K562 (cell line): ENCODE data around the gene HEATR9. TPM values are rescaled to one million over a fixed set of nuclear protein-coding genes. Genes with fewer than 3 reads are reported as not detected.

Source experiments
- ARID4B ChIP-seq: sonication (generic); formaldehyde crosslinking; IDR thresholded peaks from 2 replicates; pipeline ENCODE4 v1.8.0; 2022; ENCODE audit warnings: mild to moderate bottlenecking, missing genetic modification reagents
- CCNT2 ChIP-seq: IDR thresholded peaks from 2 replicates; pipeline ENCODE4 v1.6.1; 2011; ENCODE audit warnings: borderline replicate concordance, low read depth, mild to moderate bottlenecking, moderate library complexity, mixed read lengths, low read length; ENCODE audit not compliant: insufficient read length; ENCODE audit errors: extremely low read depth
- EGR1 ChIP-seq: fragments of 450-650 bp; conservative IDR thresholded peaks from 2 replicates; pipeline ENCODE4 v1.6.1; 2017; ENCODE audit warnings: mild to moderate bottlenecking
- ELK1 ChIP-seq: sonication (generic); formaldehyde crosslinking; IDR thresholded peaks from 2 replicates; pipeline ENCODE4 v1.8.1; 2022; ENCODE audit warnings: missing genetic modification reagents
- GATAD2A ChIP-seq: fragments of 450-650 bp; IDR thresholded peaks from 2 replicates; pipeline ENCODE4 v1.6.1; 2017
- HSF4 ChIP-seq: fragments of 250-450 bp; sonication (Bioruptor Pico); IDR thresholded peaks from 2 replicates; pipeline ENCODE4 v2.1.2; 2022; ENCODE audit warnings: mild to moderate bottlenecking, moderate library complexity, borderline replicate concordance
- JUN ChIP-seq, 2 experiments: sonication (generic) in 1 of 2; formaldehyde crosslinking in 1 of 2; IDR thresholded peaks; 2 replicates each; pipeline versions ENCODE4 v1.6.1 to v1.8.0; 2012 to 2022; ENCODE audit warnings: borderline replicate concordance in 2 of 2, mild to moderate bottlenecking in 2 of 2, improper control_type of control experiment in 1 of 2, low read depth in 1 of 2, low read length in 1 of 2, missing genetic modification reagents in 1 of 2
- KLF16 ChIP-seq: IDR thresholded peaks from 2 replicates; pipeline ENCODE4 v1.6.1; 2016; ENCODE audit warnings: antibody characterized with exemption
- POLR2B ChIP-seq: fragments of 450-650 bp; IDR thresholded peaks from 2 replicates; pipeline ENCODE4 v1.6.1; 2018; ENCODE audit warnings: low read depth; ENCODE audit not compliant: partially characterized antibody
- REST ChIP-seq, 2 experiments: fragments of 450-650 bp; formaldehyde crosslinking in 1 of 2; IDR thresholded peaks; 2 replicates each; pipeline versions ENCODE4 v1.4.0 to v1.6.1; 2014 to 2020; ENCODE audit warnings: mild to moderate bottlenecking in 2 of 2, borderline replicate concordance in 1 of 2, low read depth in 1 of 2
- SMARCC2 ChIP-seq: fragments of 450-650 bp; IDR thresholded peaks from 2 replicates; pipeline ENCODE4 v1.6.1; 2017; ENCODE audit warnings: antibody characterized with exemption, moderate library complexity, mild to moderate bottlenecking, low read depth
- ZNF134 ChIP-seq: fragments of 250-450 bp; sonication (Bioruptor Pico); conservative IDR thresholded peaks from 2 replicates; pipeline ENCODE4 v1.4.0; 2020
- polyA plus RNA-seq, 8 experiments: library from polyadenylated mRNA; depleted of rRNA in 4 of 8; stranded (reverse) in 5 of 8; unstranded in 3 of 8; fragments of >200 nt; fragmentation: Nextera tagmentation in 2 of 8; fragmentation: Illumina TruSeq in 1 of 8; extraction: Ambion mirVana in 2 of 8; extraction: Trizol in 1 of 8; gene quantifications; 2 replicates each; pipeline versions ENCODE4 v1.2.1 to v1.2.3, GENCODE V29; 2011 to 2014; ENCODE audit warnings: inconsistent platforms in 1 of 8, missing spikeins in 1 of 8
- total RNA-seq, 7 experiments: library from RNA; depleted of rRNA in 6 of 7; stranded (reverse); fragments of >200 nt in 6 of 7; fragmentation: Illumina TruSeq in 2 of 7; extraction: Trizol in 2 of 7; gene quantifications; 2 replicates each; pipeline versions ENCODE4 v1.2.1 to v1.2.3, GENCODE V29; 2011 to 2021; ENCODE audit warnings: low replicate concordance in 1 of 7

HEATR9 gene
- total and polyA plus RNA-seq, 9 of the 15 experiments (the other 6 are each of a cell fraction or from before 2014, with no cell fraction given), result not detected

- no peak for TF ChIP-seq ARID4B (CRISPR knock-in tag)
- TF ChIP-seq ZNF134, result no peak
- no peak for TF ChIP-seq EGR1
- no peak for TF ChIP-seq KLF16
- TF ChIP-seq CCNT2, result no peak
- no peak for TF ChIP-seq ELK1
- no peak for TF ChIP-seq REST (IDR thresholded peaks at IDR 0.05; ENCODE audit: borderline replicate concordance)
- no peak for TF ChIP-seq REST (CRISPR knock-in tag; IDR thresholded peaks at IDR 0.05; ENCODE audit: low read depth)
- TF ChIP-seq GATAD2A, result no peak
- TF ChIP-seq SMARCC2, result 0 out of 2 replicates have a peak, but pooled peaks have one; percentile 31
- TF ChIP-seq HSF4, result no peak
- no peak for TF ChIP-seq POLR2B
- TF ChIP-seq JUN (IDR thresholded peaks at IDR 0.05; ENCODE audit: borderline replicate concordance, low read depth, low read length), result no peak
- TF ChIP-seq JUN (CRISPR knock-in tag; IDR thresholded peaks at IDR 0.05; ENCODE audit: borderline replicate concordance), result no peak
These were observed 11.3 kb upstream of the HEATR9 start, which contains the start of gene CCL5 (continued) for GRCh38 chr17:35879773-35880654.
